GM19023 (cell line): ENCODE data around the gene RALGPS2.
"Not testable (repeated sequence)": the region's sequence is repeated elsewhere in the genome, so short reads cannot be mapped to it uniquely, and the experiment has no call there.

Experiments used
- ATAC-seq: cut with Tn5 transposase; IDR thresholded peaks from one replicate; pipeline ENCODE4 v1.9.1; 2021; ENCODE audit warnings: mild to moderate bottlenecking, moderate library complexity; ENCODE audit not compliant: unreplicated experiment

The RALGPS2 gene

GRCh38 chr1:178774263-178774662 is 49.2 kb downstream of the RALGPS2 start:
- no peak for ATAC-seq

DNA sequence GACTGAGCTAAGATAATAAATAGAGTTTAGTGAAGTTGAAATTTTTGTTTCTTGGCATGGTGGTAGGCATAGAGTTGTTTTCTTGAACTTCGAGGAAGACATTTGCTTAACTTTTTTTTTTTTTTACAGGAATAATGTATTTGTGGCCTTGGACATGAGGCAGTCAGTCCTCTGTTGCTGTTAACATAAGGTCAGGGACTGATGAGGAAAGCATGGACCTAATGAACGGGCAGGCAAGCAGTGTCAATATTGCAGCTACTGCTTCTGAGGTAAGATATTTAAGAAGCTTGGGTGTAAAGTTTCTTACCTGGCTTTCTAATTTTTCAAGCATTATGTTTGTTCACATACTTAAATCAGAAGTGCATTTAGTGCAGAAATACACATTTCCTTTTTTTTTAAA is 51.5 kb downstream of the RALGPS2 start:
- no peak for ATAC-seq

DNA sequence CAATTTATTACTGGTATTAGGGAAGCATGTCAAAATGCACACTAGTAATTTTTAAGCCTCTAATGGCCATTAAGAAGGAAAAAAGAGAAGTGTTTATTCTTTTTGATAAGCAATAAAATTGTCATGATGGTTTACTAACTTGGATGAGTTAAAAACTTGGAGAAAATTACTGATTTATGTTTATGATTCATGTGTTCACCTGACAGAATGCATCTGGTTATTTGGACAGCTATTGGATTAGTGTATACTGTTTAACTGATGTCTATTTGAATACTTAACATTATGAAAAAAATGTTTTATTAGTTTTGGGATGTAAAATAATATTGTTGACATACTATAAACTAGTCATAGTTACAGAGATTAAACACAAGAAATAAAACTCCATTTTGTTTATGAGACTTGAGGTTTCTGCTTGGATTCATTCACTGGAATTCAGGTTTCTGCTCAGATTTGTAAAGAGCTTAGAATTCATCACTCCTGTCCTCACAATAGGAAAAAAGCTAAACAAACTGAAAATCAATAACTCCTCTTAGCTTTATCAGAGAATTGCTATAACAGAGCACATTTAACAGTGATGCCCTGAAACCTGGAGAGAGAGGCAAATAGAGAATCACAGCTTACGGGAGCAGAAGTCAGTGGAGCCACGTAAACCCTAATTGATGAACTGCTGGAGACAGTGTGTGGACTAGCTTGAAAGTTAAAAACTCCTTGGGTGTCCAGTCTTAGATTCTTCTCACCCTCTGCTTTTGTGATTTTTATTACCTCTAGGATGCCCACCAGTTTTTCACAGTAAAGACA is 56.7 kb downstream of the RALGPS2 start:
- no peak for ATAC-seq

DNA sequence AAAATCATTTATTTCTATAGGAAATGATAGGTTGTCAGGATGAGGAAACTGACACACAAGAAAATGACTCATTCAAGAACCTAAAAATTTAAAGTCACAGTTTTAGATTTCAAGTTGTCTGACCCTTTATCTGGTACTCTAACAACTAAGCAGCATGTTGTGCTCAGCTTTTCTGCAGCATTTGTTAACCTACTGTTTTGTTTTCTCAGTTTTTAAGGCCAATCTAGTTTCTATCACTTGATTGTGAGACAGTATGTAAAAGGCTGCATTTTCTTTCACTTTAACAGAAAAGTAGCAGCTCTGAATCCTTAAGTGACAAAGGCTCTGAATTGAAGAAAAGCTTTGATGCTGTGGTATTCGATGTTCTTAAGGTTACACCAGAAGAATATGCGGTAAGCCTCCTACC is 59.1 kb downstream of the RALGPS2 start:
- no peak for ATAC-seq

- ATAC-seq = no peak
These were observed 67.3 kb downstream of the RALGPS2 start for GRCh38 chr1:178792394-178792793.

DNA sequence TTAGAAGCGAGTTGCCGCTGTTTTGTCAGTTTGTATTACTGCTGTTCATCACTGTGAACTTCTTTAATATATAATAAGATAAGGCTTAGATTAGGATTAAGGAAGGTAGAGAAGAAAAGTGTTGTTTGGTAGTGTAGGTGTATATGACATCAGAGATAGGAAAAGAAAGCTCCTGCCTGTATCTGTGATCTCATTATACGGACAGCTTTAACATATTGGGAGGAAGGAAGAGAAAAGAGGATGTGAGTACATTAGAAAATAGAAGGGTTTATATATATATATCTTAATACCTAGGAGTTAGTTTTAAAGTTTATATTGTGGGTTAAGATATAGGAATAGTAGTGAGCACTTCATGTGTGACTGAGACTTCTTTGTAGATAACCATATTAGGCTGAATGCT is 71.0 kb downstream of the RALGPS2 start:
- ATAC-seq = no peak

- ATAC-seq = no peak
These were observed 72.5 kb downstream of the RALGPS2 start for GRCh38 chr1:178797590-178797989.

GRCh38 chr1:178798232-178798861 is 73.3 kb downstream of the RALGPS2 start:
- ATAC-seq = no peak

- ATAC-seq = no peak
These were observed 77.8 kb downstream of the RALGPS2 start for GRCh38 chr1:178802873-178803272.

GRCh38 chr1:178806665-178807300 is 81.7 kb downstream of the RALGPS2 start:
- ATAC-seq = no peak

DNA sequence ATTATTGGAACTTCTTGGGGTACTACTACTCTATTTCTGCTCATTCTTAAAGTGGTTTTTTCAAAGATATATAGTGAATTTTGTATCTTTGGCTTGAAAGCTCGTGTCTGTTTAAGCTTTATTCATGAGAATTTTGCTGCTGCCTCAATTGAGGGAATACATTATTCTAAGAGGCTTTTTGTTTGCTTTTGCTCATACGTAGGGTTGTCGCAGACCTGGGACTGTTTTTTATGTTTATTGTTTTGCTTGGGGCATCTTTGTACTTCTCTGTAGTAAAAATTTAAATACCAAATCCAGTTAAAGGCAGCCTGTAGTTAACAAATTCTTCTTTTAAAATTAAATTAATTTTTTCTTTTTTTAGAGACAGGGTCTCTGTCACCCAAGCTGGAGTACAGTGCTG is 83.5 kb downstream of the RALGPS2 start:
- no peak for ATAC-seq

- no peak for ATAC-seq
These were observed 85.5 kb downstream of the RALGPS2 start for GRCh38 chr1:178810585-178810984.

DNA sequence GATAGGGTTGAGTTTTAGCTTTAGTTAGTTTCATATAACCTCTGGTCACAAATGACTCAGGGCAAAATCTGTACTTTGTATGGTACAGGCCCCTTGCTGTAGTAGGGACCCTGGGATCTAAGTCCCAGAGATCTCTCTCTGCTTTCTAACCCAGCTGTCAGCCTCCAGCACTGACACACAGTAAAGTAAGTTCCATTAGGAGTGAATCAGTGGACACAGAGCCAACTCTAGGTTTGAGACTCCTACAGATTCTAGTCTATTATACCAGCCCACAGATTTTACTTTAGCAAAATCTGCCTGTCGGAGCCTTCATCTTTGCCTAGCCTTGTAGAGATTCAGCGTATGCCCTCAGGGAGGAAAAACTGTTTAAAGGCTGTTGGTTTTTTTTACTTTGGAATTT is 93.4 kb downstream of the RALGPS2 start:
- no peak for ATAC-seq

DNA sequence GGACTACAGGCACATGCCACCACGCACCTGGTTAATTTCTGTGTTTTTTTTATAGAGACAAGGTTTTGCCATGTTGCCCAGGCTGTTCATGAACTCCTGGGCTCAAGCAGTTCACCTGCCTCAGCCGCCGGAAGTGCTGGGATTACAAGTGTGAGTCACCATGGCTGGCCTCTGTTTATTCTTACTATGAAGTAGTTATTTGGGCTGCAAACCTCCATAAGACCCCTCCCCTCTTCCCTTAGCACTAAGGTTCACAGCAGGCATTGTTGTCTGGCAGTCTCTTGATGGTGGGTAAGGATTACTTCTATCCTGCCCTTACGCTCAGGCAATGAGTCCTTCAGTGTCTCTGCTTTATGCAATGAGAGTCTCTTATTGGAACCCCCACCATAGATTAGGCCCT is 94.1 kb downstream of the RALGPS2 start:
- ATAC-seq = no peak

DNA sequence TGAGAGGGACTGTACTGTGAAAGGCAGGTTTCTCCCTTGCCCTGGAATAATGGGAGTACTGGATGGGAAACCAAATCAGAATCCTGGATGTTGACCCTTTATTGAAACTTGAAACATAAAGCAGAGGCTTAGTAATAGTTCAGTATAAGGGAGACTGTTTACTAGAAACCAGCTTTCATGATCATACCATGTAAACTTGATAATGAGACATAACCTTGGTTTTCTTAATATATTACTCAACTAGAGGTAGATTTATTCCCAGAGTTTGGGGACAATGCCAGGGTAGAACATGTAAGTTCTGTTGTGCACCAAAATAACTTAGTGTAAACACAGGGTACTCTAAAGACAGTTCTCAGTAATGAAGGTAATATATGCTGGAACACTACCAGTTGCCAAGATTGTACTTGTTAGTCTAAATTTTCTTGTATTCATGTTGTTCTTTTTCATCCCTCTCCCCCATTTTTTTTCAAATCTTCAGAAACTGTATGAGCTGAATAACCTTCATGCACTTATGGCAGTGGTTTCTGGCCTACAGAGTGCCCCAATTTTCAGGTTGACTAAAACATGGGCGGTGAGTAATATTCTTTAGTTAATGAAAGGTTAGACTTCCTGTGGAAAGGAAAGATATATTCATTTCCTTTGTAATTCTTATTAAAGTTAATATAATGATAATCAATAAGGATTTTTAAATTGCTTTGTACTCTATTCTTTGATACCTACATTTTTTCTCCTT is 96.3 kb downstream of the RALGPS2 start:
- no peak for ATAC-seq

- no peak for ATAC-seq
These were observed 100.1 kb downstream of the RALGPS2 start for GRCh38 chr1:178825167-178825566.

- ATAC-seq = no peak
These were observed 119.4 kb downstream of the RALGPS2 start for GRCh38 chr1:178844436-178844835.

DNA sequence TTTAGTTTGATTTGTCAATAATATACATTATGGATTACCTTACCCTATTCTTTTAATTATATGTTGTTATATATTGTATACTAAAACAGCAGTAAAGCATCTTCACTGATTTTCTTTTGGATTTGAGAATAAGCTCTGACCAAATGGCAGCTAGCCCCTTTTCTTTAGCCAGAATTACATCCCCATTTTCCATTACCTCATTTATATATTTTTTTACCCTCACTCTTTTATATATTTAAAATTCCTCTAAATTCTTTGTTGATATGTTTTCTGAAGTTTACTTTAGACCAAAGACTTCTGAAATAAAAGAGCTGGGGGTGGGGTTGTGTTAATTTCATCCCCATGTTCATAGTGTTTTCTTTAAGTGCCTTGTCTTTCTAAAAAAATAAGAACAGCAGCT is 121.3 kb downstream of the RALGPS2 start:
- ATAC-seq = no peak

DNA sequence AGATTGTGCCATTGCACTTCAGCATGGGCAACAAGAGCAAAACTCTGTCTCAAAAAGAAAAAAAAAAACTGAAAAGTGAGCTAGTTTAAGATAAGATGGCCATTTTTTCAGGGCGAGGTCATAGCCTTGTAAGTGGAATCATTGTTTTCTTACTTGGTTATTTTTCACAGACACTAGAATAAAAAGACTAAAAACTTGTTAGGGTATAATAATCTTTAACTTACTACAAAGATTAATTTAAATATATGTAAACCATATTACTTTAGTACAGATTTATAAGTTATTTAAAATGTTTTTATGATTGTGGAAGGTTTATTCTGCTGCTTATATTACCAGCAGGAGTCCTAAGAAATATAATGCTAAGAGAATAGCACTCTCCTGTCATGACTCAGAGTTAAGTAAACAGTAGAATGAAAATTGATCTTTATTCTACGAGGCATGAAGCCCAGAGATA is 122.4 kb downstream of the RALGPS2 start:
- ATAC-seq = no peak

DNA sequence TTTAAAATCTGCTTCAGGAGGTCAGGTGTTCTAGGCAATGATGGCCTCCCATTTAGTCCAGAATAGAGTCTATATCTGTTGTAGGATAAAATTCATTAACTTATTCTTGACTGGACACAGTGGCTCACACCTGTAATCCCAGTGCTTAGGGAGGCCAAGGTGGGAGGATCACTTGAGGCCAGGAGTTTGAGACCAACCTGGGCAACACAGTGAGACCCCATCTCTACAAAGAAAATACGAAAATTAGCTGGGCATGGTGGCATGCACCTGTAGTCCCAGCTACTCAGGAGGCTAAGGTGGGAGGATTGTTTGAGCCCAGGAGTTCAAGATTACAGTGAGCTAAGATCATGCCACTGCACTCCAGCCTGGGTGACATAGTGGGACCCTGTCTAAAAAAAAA is 122.9 kb downstream of the RALGPS2 start:
- ATAC-seq = not testable (repeated sequence)

DNA sequence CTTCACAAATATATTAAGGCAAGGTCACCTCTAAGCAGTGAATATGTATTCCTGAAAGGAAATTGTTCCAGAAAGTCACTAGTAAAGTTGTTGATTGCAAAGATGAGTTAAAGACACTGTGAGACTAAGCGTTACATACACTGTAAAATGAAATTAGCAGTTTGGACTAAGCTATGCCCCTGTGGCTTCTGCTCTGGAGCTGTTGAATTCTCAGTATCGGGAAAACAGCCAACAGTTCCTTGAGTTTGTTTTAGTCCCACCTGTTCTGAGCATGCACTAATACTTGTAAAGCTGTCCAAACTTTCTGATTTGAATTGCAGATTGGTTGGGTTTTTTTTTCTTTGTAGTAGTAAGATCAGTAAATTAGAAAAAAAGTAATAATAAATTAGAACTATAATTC is 124.9 kb downstream of the RALGPS2 start:
- ATAC-seq = no peak
